ENCODE data around the gene IL15RA.

IL15RA gene

DNA sequence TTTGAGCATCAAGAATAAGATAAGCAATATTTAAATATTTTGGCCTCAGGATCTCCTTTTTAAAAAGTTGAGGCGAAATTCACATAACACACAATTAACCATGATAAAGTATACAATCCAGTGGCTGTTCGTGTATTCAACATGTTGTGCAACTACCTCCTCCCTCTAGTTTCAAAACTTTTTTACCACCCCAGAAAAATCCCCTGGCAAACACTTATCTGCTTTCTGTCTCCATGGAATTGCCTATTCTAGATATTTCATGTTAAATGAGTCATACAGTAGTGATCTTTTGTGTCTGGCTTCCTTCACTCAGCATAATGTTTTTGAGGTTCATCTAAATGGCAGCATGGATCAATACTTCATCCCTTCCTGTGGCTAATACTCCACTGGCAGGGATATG is 31.8 kb upstream of the IL15RA start:
- TF ChIP-seq, protein P1, sequence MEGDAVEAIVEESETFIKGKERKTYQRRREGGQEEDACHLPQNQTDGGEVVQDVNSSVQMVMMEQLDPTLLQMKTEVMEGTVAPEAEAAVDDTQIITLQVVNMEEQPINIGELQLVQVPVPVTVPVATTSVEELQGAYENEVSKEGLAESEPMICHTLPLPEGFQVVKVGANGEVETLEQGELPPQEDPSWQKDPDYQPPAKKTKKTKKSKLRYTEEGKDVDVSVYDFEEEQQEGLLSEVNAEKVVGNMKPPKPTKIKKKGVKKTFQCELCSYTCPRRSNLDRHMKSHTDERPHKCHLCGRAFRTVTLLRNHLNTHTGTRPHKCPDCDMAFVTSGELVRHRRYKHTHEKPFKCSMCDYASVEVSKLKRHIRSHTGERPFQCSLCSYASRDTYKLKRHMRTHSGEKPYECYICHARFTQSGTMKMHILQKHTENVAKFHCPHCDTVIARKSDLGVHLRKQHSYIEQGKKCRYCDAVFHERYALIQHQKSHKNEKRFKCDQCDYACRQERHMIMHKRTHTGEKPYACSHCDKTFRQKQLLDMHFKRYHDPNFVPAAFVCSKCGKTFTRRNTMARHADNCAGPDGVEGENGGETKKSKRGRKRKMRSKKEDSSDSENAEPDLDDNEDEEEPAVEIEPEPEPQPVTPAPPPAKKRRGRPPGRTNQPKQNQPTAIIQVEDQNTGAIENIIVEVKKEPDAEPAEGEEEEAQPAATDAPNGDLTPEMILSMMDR (IDR thresholded peaks at IDR 0.05; ENCODE audit: low read depth, low read length) = no peak
- no peak for TF ChIP-seq EZH2phosphoT487 (IDR thresholded peaks at IDR 0.05; ENCODE audit: low read depth)
- Histone ChIP-seq H3K9me3 (ENCODE audit: insufficient read depth, low read length) (no peaks in the 10 kb centered on the region), H3K27ac (ENCODE audit: low read length) (no peak overlapping the region), H3K79me2 (ENCODE audit: low read length) (no peaks in the 10 kb centered on the region), H3K4me2 (ENCODE audit: low read length) (no peak overlapping the region), H2AFZ (ENCODE audit: low read depth, low read length) (no peak overlapping the region), H3K27me3 (ENCODE audit: low read depth, low read length) (no peaks in the 10 kb centered on the region), H4K20me1 (ENCODE audit: insufficient read depth, low read length) (no peaks in the 10 kb centered on the region), H3K36me3 (replicated peaks; ENCODE audit: low read depth, low read length) (no peaks in the 10 kb centered on the region), H3K9ac (ENCODE audit: low read length) (no peak overlapping the region), H3K4me1 (ENCODE audit: low read length) (peaks cover 4% of the 10 kb centered on the region), H3K4me3 (ENCODE audit: low read length) (no peak overlapping the region)

DNA sequence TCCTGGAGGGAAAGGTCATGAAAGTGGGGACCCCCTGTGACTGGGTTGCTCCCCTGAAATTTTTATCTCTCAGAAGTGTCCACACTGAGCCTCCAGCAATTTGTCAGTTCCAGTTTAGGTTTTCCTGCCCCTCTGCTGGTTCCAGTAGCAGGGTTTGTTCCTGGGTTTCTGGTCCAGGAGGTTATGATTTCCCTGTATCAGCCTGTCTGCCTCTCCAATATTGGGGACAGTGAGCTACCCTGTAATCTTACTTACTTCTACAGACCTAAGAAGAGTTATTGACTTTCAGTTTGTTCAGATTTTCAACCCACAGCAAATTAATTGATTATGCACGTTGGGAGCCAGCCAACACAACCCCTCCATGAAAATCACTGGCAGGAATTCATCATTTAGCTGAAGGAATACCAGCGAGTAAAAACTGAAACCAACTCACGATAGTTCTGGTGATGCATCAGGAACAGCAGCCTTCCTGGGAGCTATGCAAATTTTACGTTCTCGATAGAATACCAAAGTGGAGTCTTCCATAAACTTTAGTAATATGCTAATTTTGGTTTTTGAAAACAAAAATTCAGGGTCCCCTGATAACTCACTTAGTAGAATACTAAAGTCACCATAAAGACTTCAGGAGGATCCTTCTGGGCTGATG is 31.3 kb upstream of the IL15RA start:
- Histone ChIP-seq H3K4me2 (ENCODE audit: low read length) (no peak overlapping the region), H3K4me3 (ENCODE audit: low read length) (no peak overlapping the region), H3K27ac (ENCODE audit: low read length) (no peak overlapping the region), H3K36me3 (replicated peaks; ENCODE audit: low read depth, low read length) (no peaks in the 10 kb centered on the region), H2AFZ (ENCODE audit: low read depth, low read length) (no peak overlapping the region), H4K20me1 (ENCODE audit: insufficient read depth, low read length) (no peaks in the 10 kb centered on the region), H3K9me3 (ENCODE audit: insufficient read depth, low read length) (no peaks in the 10 kb centered on the region), H3K4me1 (ENCODE audit: low read length) (no peaks in the 10 kb centered on the region), H3K79me2 (ENCODE audit: low read length) (no peaks in the 10 kb centered on the region), H3K27me3 (ENCODE audit: low read depth, low read length) (no peaks in the 10 kb centered on the region), H3K9ac (ENCODE audit: low read length) (no peak overlapping the region)
- TF ChIP-seq, protein P1 (IDR thresholded peaks at IDR 0.05; ENCODE audit: low read depth, low read length) = no peak
- TF ChIP-seq EZH2phosphoT487 (IDR thresholded peaks at IDR 0.05; ENCODE audit: low read depth) = no peak

DNA sequence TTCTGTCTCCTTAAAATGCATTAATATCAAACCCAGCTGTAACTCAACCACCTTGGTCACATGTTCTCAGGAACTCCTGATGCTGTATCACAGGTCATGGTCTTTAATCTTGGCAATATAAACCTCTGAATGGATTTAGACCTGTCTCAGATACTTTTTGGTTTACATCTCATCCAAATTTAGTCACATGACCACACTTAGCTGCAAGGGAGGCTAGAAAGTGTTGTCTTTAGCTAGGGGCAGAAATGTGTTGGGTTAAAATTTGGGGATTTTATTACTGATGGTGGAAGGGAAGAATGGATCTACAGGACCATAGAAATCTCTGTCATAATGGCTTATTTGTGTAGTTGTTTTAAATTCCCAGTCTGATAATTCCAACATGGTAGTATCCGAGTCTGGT is 29.6 kb upstream of the IL15RA start:
- Histone ChIP-seq H3K79me2 (ENCODE audit: low read length) (no peaks in the 10 kb centered on the region), H3K4me3 (ENCODE audit: low read length) (no peak overlapping the region), H4K20me1 (ENCODE audit: insufficient read depth, low read length) (no peaks in the 10 kb centered on the region), H3K27me3 (ENCODE audit: low read depth, low read length) (no peaks in the 10 kb centered on the region), H3K27ac (ENCODE audit: low read length) (no peak overlapping the region), H3K4me1 (ENCODE audit: low read length) (no peaks in the 10 kb centered on the region), H2AFZ (ENCODE audit: low read depth, low read length) (no peak overlapping the region), H3K4me2 (ENCODE audit: low read length) (no peak overlapping the region), H3K9me3 (ENCODE audit: insufficient read depth, low read length) (no peaks in the 10 kb centered on the region), H3K36me3 (replicated peaks; ENCODE audit: low read depth, low read length) (no peaks in the 10 kb centered on the region), H3K9ac (ENCODE audit: low read length) (no peak overlapping the region)
- TF ChIP-seq EZH2phosphoT487 (IDR thresholded peaks at IDR 0.05; ENCODE audit: low read depth) = no peak
- TF ChIP-seq, protein P1 (IDR thresholded peaks at IDR 0.05; ENCODE audit: low read depth, low read length) = no peak

DNA sequence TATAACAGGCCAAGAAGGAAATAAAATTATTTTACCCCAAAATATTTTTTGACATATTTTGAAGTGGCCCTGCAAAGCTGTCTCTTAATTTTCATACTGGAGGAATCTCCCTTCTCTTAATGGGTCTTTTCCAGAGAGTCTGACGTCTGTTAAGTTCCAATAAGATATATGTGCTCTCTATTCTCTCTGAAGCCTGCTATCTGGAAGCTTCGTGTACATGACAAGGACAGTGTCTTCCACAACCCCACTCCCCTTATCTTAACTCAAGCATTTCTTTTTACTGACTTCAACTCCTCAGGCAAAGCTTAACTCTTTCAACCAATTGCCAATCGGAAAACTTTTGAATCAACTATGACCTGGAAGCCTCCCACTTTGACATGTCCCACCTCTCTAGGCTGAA is 29.2 kb upstream of the IL15RA start:
- H4K20me1 ChIP-seq (ENCODE audit: insufficient read depth, low read length) = no peaks in the 10 kb centered on the region
- H3K27me3 ChIP-seq (ENCODE audit: low read depth, low read length) = no peaks in the 10 kb centered on the region
- TF ChIP-seq, protein P1 (IDR thresholded peaks at IDR 0.05; ENCODE audit: low read depth, low read length) = no peak
- no peak for TF ChIP-seq EZH2phosphoT487 (IDR thresholded peaks at IDR 0.05; ENCODE audit: low read depth)
- no peak overlapping the region for H3K4me2 ChIP-seq (ENCODE audit: low read length)
- no peaks in the 10 kb centered on the region for H3K4me1 ChIP-seq (ENCODE audit: low read length)
- H3K36me3 ChIP-seq (replicated peaks; ENCODE audit: low read depth, low read length) = no peaks in the 10 kb centered on the region
- H3K9me3 ChIP-seq (ENCODE audit: insufficient read depth, low read length) = no peaks in the 10 kb centered on the region
- H3K9ac ChIP-seq (ENCODE audit: low read length) = no peak overlapping the region
- H3K79me2 ChIP-seq (ENCODE audit: low read length) = no peaks in the 10 kb centered on the region
- no peak overlapping the region for H3K4me3 ChIP-seq (ENCODE audit: low read length)
- no peak overlapping the region for H2AFZ ChIP-seq (ENCODE audit: low read depth, low read length)
- H3K27ac ChIP-seq (ENCODE audit: low read length) = no peak overlapping the region
